Thoracic aorta (tissue), 2 donors: ENCODE results near the gene CABCOCO1. TPM values are rescaled to one million over a fixed set of nuclear protein-coding genes. Genes with fewer than 3 reads are reported as not detected.

Experiments
- ATAC-seq: fragments of 150-250 bp; one replicate; pipeline ENCODE4 v1.8.0; 2017; ENCODE audit warnings: low read depth; ENCODE audit not compliant: insufficient number of reproducible peaks, low FRiP score
- DNase-seq: peaks from one replicate; pipeline ENCODE4 v3.0.0-alpha.2; 2020; ENCODE audit warnings: low spot score
- H3K27ac ChIP-seq, 2 donors: fragments of 200-600 bp; sonication (generic); 1 replicate in 1 of 2; 2 replicates in 1 of 2; pipeline ENCODE4 v1.5.1; 2016; ENCODE audit warnings: mild to moderate bottlenecking in 2 of 2, moderate library complexity in 2 of 2
- H3K27me3 ChIP-seq: fragments of 200-600 bp; sonication (generic); replicated peaks from 2 replicates; pipeline ENCODE4 v1.6.0; 2016; ENCODE audit warnings: mild to moderate bottlenecking; ENCODE audit not compliant: insufficient read depth
- H3K36me3 ChIP-seq: fragments of 200-600 bp; sonication (generic); one replicate; pipeline ENCODE4 v1.5.1; 2016
- H3K4me1 ChIP-seq, 2 donors: fragments of 200-600 bp; sonication (generic); 1 replicate in 1 of 2; 2 replicates in 1 of 2; pipeline versions ENCODE4 v1.5.1 to v1.6.0; 2016; ENCODE audit warnings: low read depth in 2 of 2, mild to moderate bottlenecking in 1 of 2; ENCODE audit not compliant: control insufficient read depth in 1 of 2
- H3K4me3 ChIP-seq: fragments of 200-600 bp; sonication (generic); 2 replicates; pipeline ENCODE4 v1.5.1; 2016; ENCODE audit warnings: mild to moderate bottlenecking
- H3K9me3 ChIP-seq: fragments of 200-600 bp; sonication (generic); 2 replicates; pipeline ENCODE4 v1.5.1; 2016
- total RNA-seq, 2 donors: library from RNA; depleted of rRNA; stranded (reverse); fragments of >200 nt; gene quantifications; one replicate each; pipeline versions ENCODE4 v1.1.0 to v1.2.3, GENCODE V29; 2016
- TF ChIP-seq, protein P1 (sequence below): fragments of 200-600 bp; sonication (generic); IDR thresholded peaks from one replicate; pipeline ENCODE4 v1.5.1; 2019; ENCODE audit warnings: antibody characterized with exemption

The CABCOCO1 gene
- total RNA-seq, 2 donors from 2014 or later, result 1.1 TPM; not detected in 1

DNA sequence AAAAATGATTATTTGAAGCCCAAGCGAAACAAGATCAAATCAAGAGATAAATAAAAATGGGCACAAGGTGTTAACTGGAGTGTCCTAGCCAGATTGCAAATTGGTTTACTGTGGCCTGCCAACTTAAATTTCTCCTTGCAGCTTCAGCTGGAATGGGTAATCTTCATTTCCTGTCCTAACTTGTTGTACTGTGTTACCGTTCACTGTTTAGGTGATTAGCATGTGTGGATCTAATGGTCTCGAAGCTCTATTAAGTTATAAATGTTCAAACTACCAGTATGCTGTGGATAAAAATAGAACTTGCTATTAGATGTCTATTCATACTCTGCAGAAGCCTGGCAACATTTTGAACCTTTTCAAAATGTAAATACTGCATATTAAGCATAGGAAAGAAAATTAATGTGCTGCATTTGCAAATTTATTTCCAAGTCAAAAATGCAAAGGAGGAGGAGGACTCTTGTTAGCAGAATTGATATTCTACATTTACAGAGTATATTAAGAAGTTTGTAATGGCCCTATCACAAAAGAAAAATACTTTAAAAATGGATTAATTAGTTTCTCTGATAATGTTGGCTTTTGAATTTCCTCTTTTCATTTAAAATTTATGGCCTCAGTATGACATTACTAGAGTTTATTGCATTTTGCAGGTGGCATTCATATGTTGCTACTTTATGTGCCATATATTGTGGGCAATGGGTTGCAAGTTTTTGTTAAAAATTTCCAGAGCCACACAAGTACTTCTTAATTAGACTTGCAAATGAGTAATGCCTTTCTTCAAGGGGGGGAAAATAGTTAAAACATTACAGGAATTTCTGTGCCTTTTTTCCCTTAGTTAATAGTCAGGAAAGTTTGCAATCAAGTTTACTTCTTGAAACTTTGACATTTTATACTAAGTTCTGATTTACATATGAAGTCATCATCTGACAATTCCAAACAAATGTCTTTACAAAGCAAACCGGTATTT is 92.1 kb downstream of the CABCOCO1 start:
- H3K4me1 ChIP-seq, result peaks cover 23 to 40% of the 10 kb centered on the region in 2 donors
- DNase-seq (no peak), ATAC-seq (no peak)
- no peak overlapping the region for H3K4me3 ChIP-seq
- no peak overlapping the region for H3K27ac ChIP-seq
- no peaks in the 10 kb centered on the region for H3K27me3 ChIP-seq
- TF ChIP-seq, protein P1, sequence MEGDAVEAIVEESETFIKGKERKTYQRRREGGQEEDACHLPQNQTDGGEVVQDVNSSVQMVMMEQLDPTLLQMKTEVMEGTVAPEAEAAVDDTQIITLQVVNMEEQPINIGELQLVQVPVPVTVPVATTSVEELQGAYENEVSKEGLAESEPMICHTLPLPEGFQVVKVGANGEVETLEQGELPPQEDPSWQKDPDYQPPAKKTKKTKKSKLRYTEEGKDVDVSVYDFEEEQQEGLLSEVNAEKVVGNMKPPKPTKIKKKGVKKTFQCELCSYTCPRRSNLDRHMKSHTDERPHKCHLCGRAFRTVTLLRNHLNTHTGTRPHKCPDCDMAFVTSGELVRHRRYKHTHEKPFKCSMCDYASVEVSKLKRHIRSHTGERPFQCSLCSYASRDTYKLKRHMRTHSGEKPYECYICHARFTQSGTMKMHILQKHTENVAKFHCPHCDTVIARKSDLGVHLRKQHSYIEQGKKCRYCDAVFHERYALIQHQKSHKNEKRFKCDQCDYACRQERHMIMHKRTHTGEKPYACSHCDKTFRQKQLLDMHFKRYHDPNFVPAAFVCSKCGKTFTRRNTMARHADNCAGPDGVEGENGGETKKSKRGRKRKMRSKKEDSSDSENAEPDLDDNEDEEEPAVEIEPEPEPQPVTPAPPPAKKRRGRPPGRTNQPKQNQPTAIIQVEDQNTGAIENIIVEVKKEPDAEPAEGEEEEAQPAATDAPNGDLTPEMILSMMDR, result no peak
- no peaks in the 10 kb centered on the region for H3K36me3 ChIP-seq
- no peaks in the 10 kb centered on the region for H3K9me3 ChIP-seq

DNA sequence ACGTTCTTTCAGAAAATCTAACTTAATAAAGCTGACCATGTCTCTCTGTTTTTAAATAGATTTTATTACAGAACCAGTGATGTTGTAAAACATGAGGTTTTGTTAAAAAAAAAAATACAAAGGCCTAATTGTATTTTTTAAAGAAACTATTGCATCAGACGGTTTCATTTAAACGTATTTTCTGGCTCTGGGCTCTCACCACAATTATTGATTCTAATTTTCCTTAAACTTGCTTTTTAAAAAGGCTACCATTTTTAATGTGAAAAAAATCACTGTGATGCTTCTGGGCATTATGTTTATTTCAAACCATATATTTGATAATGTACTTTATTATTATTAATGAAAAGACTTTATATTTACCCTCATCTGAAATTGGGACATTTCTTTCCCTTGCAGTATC is 94.3 kb downstream of the CABCOCO1 start:
- DNase-seq (no peak), ATAC-seq (no peak)
- H3K9me3 ChIP-seq, result no peaks in the 10 kb centered on the region
- H3K36me3 ChIP-seq, result no peaks in the 10 kb centered on the region
- H3K4me3 ChIP-seq, result no peak overlapping the region
- no peaks in the 10 kb centered on the region for H3K27me3 ChIP-seq
- TF ChIP-seq, protein P1, result no peak
- peaks cover 15 to 18% of the 10 kb centered on the region in 2 donors for H3K4me1 ChIP-seq
- H3K27ac ChIP-seq, result no peak overlapping the region

DNA sequence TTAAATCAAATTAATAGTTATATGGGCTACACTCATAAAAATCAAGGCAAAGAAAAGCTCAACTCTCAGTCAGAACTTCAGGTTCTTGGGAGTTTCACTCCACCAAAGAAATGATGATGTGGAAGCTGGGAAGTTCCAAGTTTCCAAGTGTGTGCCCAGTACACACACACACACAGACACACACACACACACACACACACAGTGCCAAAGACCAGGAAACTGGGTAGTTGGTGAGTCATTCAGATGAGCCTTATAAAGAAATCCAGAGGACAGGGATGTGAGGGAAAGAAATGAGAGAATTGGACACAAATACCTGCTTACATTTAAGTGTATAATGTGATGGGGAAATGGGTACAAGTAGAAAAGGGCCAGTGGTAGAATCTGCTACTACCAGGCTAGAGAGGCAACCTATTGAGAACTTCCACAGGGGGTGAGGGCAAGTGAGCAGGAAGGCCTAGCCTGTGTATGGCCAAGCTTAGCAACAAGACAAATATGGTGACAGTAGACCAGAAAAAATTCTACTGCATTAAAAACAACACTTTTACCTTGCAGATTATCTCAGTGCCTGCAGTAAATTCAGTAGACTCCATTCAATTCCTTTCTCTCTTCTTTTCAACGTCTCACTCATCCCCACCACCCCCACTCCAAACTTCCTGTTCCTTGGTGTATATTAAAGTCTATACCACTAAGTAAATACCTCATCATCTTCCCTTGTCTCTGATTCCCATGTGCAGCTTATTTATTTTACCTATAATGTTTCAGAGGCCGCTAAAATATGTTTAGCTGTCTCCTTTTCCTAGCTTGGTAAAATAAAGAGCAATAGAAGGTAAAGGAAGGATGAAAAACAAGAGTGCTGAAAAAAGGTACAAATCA is 95.0 kb downstream of the CABCOCO1 start:
- DNase-seq, result no peak
- Histone ChIP-seq H3K4me3 (no peak overlapping the region), H3K9me3 (no peaks in the 10 kb centered on the region), H3K27me3 (no peaks in the 10 kb centered on the region), H3K27ac (no peak overlapping the region), H3K4me1 (peaks cover 8 to 11% of the 10 kb centered on the region in 2 donors), H3K36me3 (no peaks in the 10 kb centered on the region)
- peak; percentile 79 for ATAC-seq
- TF ChIP-seq, protein P1, result no peak

DNA sequence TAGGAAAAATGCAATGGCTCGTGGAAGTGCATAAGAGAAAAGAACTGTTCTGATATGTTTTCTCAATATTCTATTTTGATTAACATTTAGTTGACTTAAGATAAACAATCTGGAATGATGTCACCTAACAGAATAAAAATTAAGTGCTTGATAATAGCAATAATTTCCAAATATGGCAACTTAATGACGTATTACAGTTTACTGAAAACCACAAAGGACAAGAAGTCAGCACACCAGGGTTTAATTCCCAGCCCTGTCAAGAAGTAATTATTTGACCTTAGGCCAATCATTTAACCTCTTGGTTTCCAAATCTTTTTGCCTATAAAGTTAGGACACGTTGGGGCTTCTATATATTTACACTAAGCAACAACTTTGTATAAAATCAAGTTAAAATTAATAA is 95.7 kb downstream of the CABCOCO1 start:
- Histone ChIP-seq H3K9me3 (no peaks in the 10 kb centered on the region), H3K27me3 (no peaks in the 10 kb centered on the region), H3K27ac (no peak overlapping the region), H3K4me1 (peaks cover 3 to 4% of the 10 kb centered on the region in 2 donors), H3K4me3 (no peak overlapping the region), H3K36me3 (no peaks in the 10 kb centered on the region)
- DNase-seq (no peak), ATAC-seq (no peak)
- TF ChIP-seq, protein P1, result no peak

DNA sequence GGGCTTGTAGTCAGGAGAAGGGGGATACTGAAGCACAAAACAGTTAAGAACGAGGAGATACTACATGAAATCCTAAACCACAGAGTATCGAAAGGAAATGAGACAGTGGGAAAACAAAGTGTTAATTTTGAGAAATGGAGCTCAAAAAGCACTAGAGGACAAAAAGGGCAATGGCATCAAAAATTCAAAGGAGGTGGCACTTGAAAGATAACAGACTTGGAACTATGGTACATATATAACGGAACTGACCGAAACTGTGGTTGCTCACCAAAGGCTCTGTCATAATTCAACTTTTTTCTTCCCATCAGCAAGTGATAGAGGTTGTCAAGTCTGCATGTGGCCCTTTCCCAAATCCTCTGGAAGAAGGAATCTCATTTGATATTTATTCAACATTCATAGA is 97.0 kb downstream of the CABCOCO1 start:
- H3K4me3 ChIP-seq, result no peak overlapping the region
- DNase-seq (no peak), ATAC-seq (no peak)
- peaks cover 0 to 3% of the 10 kb centered on the region in 2 donors for H3K4me1 ChIP-seq
- no peaks in the 10 kb centered on the region for H3K27me3 ChIP-seq
- TF ChIP-seq, protein P1, result no peak
- no peak overlapping the region for H3K27ac ChIP-seq
- no peaks in the 10 kb centered on the region for H3K36me3 ChIP-seq
- H3K9me3 ChIP-seq, result no peaks in the 10 kb centered on the region
